Vagina (tissue), 2 donors: Measurements from ENCODE around the gene HSPBAP1. TPM values are rescaled to one million over a fixed set of nuclear protein-coding genes. Genes with fewer than 3 reads are reported as not detected.

Experiments used
- DNase-seq, 2 donors: peaks; one replicate each; pipeline ENCODE4 v3.0.0-alpha.2; 2017; ENCODE audit errors: extremely low spot score in 2 of 2
- H3K27ac ChIP-seq: fragments of 200-600 bp; sonication (generic); one replicate; pipeline ENCODE4 v1.5.1; 2019
- H3K27me3 ChIP-seq: fragments of 200-600 bp; sonication (generic); one replicate; pipeline ENCODE4 v1.5.1; 2019
- H3K36me3 ChIP-seq, 2 donors: fragments of 200-600 bp; sonication (generic); one replicate each; pipeline ENCODE4 v1.5.1; 2017 to 2019
- H3K4me1 ChIP-seq: fragments of 200-600 bp; sonication (generic); one replicate; pipeline ENCODE4 v1.5.1; 2019
- H3K4me3 ChIP-seq, 2 donors: fragments of 200-600 bp; sonication (generic); 1 replicate in 1 of 2; 2 replicates in 1 of 2; pipeline ENCODE4 v1.5.1; 2016 to 2019
- H3K9me3 ChIP-seq: fragments of 200-600 bp; sonication (generic); one replicate; pipeline ENCODE4 v1.5.1; 2019
- POLR2A ChIP-seq, 2 donors: fragments of 450-650 bp; IDR thresholded peaks; one replicate each; pipeline ENCODE4 v1.6.1; 2017; ENCODE audit warnings: antibody characterized with exemption in 2 of 2, mild to moderate bottlenecking in 2 of 2, moderate library complexity in 2 of 2
- POLR2AphosphoS5 ChIP-seq, 2 donors: sonication (generic); formaldehyde crosslinking; IDR thresholded peaks; one replicate each; pipeline ENCODE4 v1.9.0; 2017; ENCODE audit warnings: antibody characterized with exemption in 2 of 2, mild to moderate bottlenecking in 2 of 2, low read depth in 1 of 2; ENCODE audit not compliant: insufficient read depth in 1 of 2
- intact Hi-C: fragments of 100-400 bp; cut with DNase I; formaldehyde crosslinking; loops from one replicate; pipeline ENCODE4 v1.15.1; 2023
- total RNA-seq: library from RNA; depleted of rRNA; stranded (reverse); fragments of >200 nt; gene quantifications from one replicate; pipeline ENCODE4 v1.2.3, GENCODE V29; 2016
- TF ChIP-seq, protein P1 (sequence below), 3 experiments: fragments of 450-650 bp in 2 of 3; fragments of 200-600 bp in 1 of 3; sonication (generic) in 1 of 3; IDR thresholded peaks; one replicate each; pipeline ENCODE4 v1.5.1; 2017 to 2019; ENCODE audit warnings: antibody characterized with exemption in 3 of 3, mild to moderate bottlenecking in 2 of 3, moderate library complexity in 2 of 3

The HSPBAP1 gene
- total RNA-seq, 1 donor from 2014 or later = 9.8 TPM

DNA sequence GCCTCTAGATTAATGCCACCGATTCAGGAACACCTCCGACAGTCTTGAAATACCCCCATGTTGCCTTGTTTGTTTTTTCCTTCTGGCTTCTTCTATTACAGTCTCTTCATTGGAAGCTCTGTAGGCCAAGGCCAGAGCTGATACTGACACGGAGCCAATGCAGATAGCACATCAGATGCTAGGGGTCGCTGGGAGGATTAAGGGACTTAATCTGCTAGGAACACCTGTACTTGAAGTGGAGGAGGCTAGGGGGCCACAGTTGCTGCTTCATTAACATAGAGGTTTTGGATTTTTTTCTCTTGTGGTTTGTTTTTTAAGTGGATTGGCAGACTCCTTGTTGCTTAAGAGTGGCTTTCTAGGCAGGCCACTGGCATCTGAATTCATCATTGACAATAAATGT is 63.4 kb downstream of the HSPBAP1 start:
- Histone ChIP-seq H3K36me3 (no peaks in the 10 kb centered on the region), H3K4me3 (no peak overlapping the region), H3K9me3 (no peaks in the 10 kb centered on the region), H3K27me3 (no peaks in the 10 kb centered on the region), H3K27ac (no peak overlapping the region), H3K4me1 (no peaks in the 10 kb centered on the region)
- TF ChIP-seq, protein P1, sequence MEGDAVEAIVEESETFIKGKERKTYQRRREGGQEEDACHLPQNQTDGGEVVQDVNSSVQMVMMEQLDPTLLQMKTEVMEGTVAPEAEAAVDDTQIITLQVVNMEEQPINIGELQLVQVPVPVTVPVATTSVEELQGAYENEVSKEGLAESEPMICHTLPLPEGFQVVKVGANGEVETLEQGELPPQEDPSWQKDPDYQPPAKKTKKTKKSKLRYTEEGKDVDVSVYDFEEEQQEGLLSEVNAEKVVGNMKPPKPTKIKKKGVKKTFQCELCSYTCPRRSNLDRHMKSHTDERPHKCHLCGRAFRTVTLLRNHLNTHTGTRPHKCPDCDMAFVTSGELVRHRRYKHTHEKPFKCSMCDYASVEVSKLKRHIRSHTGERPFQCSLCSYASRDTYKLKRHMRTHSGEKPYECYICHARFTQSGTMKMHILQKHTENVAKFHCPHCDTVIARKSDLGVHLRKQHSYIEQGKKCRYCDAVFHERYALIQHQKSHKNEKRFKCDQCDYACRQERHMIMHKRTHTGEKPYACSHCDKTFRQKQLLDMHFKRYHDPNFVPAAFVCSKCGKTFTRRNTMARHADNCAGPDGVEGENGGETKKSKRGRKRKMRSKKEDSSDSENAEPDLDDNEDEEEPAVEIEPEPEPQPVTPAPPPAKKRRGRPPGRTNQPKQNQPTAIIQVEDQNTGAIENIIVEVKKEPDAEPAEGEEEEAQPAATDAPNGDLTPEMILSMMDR (IDR thresholded peaks at IDR 0.05) = no peak
- TF ChIP-seq POLR2A (IDR thresholded peaks at IDR 0.05) = no peak
- no peak for TF ChIP-seq POLR2AphosphoS5 (IDR thresholded peaks at IDR 0.05; ENCODE audit: insufficient read depth in 1 of 2, low read depth in 1 of 2)
- DNase-seq = no peak
- intact Hi-C loops = no loop called here

DNA sequence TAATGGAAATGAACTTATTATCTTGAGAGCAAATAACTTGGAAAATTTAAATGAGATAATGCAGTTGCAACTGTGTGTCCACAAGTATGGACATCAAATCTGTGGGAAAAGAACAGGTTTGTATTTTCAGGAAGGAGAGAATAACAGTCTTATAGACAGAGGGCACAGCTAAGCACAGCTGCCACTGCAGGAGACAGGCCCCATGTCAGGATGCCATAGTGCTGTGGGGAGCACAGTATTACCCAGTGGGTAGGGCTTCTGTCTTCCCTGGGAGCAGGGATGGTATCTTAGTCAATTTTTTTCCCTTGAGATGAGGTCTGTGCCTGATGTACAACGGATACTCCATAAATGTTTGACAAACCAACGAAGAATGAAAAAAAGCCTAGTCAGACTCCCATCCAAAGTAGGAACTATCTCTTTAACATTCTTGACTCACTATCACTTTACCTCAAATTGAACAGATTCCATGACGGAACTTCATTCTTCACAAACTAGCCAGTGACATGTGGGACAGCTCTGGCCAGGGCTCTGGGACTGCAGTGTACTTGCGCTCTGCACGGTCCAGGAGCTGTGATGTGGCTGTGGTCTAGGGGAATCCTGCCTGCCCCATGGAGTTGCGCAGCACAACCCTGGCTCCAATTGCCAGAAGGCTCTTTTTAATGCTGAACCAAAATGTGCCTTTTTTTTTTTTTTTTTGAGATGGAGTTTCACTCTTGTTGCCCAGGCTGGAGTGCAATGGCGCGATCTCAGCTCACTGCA is 64.7 kb downstream of the HSPBAP1 start:
- DNase-seq = no peak
- intact Hi-C loops = no loop called here
- Histone ChIP-seq H3K27ac (no peak overlapping the region), H3K9me3 (no peaks in the 10 kb centered on the region), H3K27me3 (no peaks in the 10 kb centered on the region), H3K4me1 (no peaks in the 10 kb centered on the region), H3K36me3 (no peaks in the 10 kb centered on the region), H3K4me3 (no peak overlapping the region)
- TF ChIP-seq, protein P1 (IDR thresholded peaks at IDR 0.05) = no peak
- TF ChIP-seq POLR2A (IDR thresholded peaks at IDR 0.05) (no peak), POLR2AphosphoS5 (IDR thresholded peaks at IDR 0.05; ENCODE audit: insufficient read depth in 1 of 2, low read depth in 1 of 2) (no peak)

DNA sequence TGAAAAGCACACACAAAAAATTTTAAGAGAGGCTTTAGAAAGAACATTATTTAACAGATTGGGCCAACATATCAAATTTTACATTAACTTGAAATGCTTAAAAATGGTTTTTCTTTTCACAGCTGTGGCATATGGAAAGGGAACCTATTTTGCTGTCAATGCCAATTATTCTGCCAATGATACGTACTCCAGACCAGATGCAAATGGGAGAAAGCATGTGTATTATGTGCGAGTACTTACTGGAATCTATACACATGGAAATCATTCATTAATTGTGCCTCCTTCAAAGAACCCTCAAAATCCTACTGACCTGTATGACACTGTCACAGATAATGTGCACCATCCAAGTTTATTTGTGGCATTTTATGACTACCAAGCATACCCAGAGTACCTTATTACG is 65.4 kb downstream of the HSPBAP1 start:
- peaks cover 0 to 3% of the 10 kb centered on the region in 2 donors for H3K36me3 ChIP-seq
- H3K4me3 ChIP-seq = no peak overlapping the region
- no peaks in the 10 kb centered on the region for H3K9me3 ChIP-seq
- TF ChIP-seq POLR2AphosphoS5 (IDR thresholded peaks at IDR 0.05; ENCODE audit: insufficient read depth in 1 of 2, low read depth in 1 of 2) (no peak), POLR2A (IDR thresholded peaks at IDR 0.05) (no peak)
- TF ChIP-seq, protein P1 (IDR thresholded peaks at IDR 0.05) = no peak
- no peak for DNase-seq
- no peaks in the 10 kb centered on the region for H3K4me1 ChIP-seq
- no peak overlapping the region for H3K27ac ChIP-seq
- H3K27me3 ChIP-seq = no peaks in the 10 kb centered on the region
- intact Hi-C loops = no loop called here

DNA sequence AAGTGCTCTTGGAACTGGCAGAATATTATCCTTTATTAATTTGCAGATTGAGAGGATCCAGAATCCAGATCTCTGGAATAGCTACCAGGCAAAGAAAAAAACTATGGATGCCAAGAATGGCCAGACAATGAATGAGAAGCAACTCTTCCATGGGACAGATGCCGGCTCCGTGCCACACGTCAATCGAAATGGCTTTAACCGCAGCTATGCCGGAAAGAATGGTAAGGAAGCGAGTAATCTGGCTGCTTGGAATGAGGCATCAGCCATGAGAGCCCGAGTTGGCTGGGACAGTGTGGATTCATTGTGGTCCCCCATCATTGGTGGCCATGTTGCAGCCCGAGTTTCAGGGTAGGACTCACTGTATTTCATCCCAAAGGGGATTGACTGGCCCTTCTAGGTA is 65.9 kb downstream of the HSPBAP1 start:
- intact Hi-C loops = no loop called here
- H3K27me3 ChIP-seq = no peaks in the 10 kb centered on the region
- H3K9me3 ChIP-seq = no peaks in the 10 kb centered on the region
- peaks cover 0 to 7% of the 10 kb centered on the region in 2 donors for H3K36me3 ChIP-seq
- no peaks in the 10 kb centered on the region for H3K4me1 ChIP-seq
- TF ChIP-seq POLR2A (IDR thresholded peaks at IDR 0.05) (no peak), POLR2AphosphoS5 (IDR thresholded peaks at IDR 0.05; ENCODE audit: insufficient read depth in 1 of 2, low read depth in 1 of 2) (no peak)
- TF ChIP-seq, protein P1 (IDR thresholded peaks at IDR 0.05) = no peak
- H3K27ac ChIP-seq = no peak overlapping the region
- DNase-seq = no peak
- no peak overlapping the region for H3K4me3 ChIP-seq

- Histone ChIP-seq H3K9me3 (no peaks in the 10 kb centered on the region), H3K27me3 (no peaks in the 10 kb centered on the region), H3K36me3 (peaks cover 0 to 7% of the 10 kb centered on the region in 2 donors), H3K4me3 (no peak overlapping the region), H3K4me1 (no peaks in the 10 kb centered on the region), H3K27ac (no peak overlapping the region)
- intact Hi-C loops = no loop called here
- no peak for TF ChIP-seq POLR2AphosphoS5 (IDR thresholded peaks at IDR 0.05; ENCODE audit: insufficient read depth in 1 of 2, low read depth in 1 of 2)
- no peak for TF ChIP-seq POLR2A (IDR thresholded peaks at IDR 0.05)
- TF ChIP-seq, protein P1 (IDR thresholded peaks at IDR 0.05) = no peak
- no peak for DNase-seq
These were observed 66.3 kb downstream of the HSPBAP1 start for GRCh38 chr3:122727294-122727693.
